Activated B cell treated with CpG ODN at 0.5 μM for 24 hours (primary cell): ENCODE data around the gene INTS6. TPM values are rescaled to one million over a fixed set of nuclear protein-coding genes. Genes with fewer than 3 reads are reported as not detected.

Source experiments
- ATAC-seq: fragments of 200-7000 bp; cut with Tn5 transposase; one replicate; pipeline ENCODE4 v1.10.0; 2021; ENCODE audit warnings: low read depth, mild to moderate bottlenecking, moderate library complexity
- CTCF ChIA-PET: fragments of 350-600 bp; sonication (Branson Sonifier 250); formaldehyde crosslinking; loops from one replicate; lab custom pipeline; 2021; ENCODE audit warnings: antibody characterized with exemption; lab: Charles Lee
- POLR2A ChIA-PET: fragments of 350-600 bp; sonication (Branson Sonifier 250); formaldehyde crosslinking; loops from one replicate; lab custom pipeline; 2021; ENCODE audit warnings: antibody characterized with exemption; lab: Charles Lee
- DNase-seq: peaks from one replicate; pipeline ENCODE4 v3.0.0; 2022
- H3K27ac Mint-ChIP-seq: one replicate; pipeline ENCODE4 v1.8.0; 2020; ENCODE audit warnings: mixed read lengths
- H3K27me3 Mint-ChIP-seq: one replicate; pipeline ENCODE4 v1.8.0; 2021; ENCODE audit warnings: mixed read lengths
- H3K36me3 Mint-ChIP-seq: one replicate; pipeline ENCODE4 v1.8.0; 2021; ENCODE audit warnings: low read depth, mixed read lengths
- H3K4me1 Mint-ChIP-seq: one replicate; pipeline ENCODE4 v1.8.0; 2021; ENCODE audit warnings: mixed read lengths
- H3K4me3 Mint-ChIP-seq: one replicate; pipeline ENCODE4 v1.8.0; 2020; ENCODE audit warnings: mild to moderate bottlenecking, mixed read lengths
- H3K9me3 Mint-ChIP-seq: one replicate; pipeline ENCODE4 v1.8.0; 2020; ENCODE audit warnings: mixed read lengths
- CTCF ChIP-seq: fragments of 200-600 bp; IDR thresholded peaks from one replicate; pipeline ENCODE4 v1.8.0; 2022; ENCODE audit warnings: antibody characterized with exemption, mild to moderate bottlenecking
- intact Hi-C: fragments of 100-400 bp; cut with micrococcal nuclease; formaldehyde crosslinking; loops from one replicate; pipeline ENCODE4 v1.15.1; 2024
- total RNA-seq: library from RNA; stranded (reverse); gene quantifications from 2 replicates; pipeline ENCODE4 v1.2.3, GENCODE V29; 2022

The INTS6 gene
- total RNA-seq, 1 donor from 2014 or later = 68.7 TPM

- H3K27me3 Mint-ChIP-seq = no peaks in the 10 kb centered on the region
- DNase-seq (no peak), ATAC-seq (no peak)
- H3K36me3 Mint-ChIP-seq = no peaks in the 10 kb centered on the region
- POLR2A ChIA-PET = no interaction called here
- peaks cover 7% of the 10 kb centered on the region for H3K9me3 Mint-ChIP-seq
- H3K4me3 Mint-ChIP-seq = no peak overlapping the region
- CTCF ChIA-PET = no interaction called here
- no peaks in the 10 kb centered on the region for H3K4me1 Mint-ChIP-seq
- no peak for TF ChIP-seq CTCF
- H3K27ac Mint-ChIP-seq = no peak overlapping the region
- intact Hi-C loops = no loop called here
Observed at GRCh38 chr13:51481656-51482055, 28.8 kb upstream of the INTS6 start.

GRCh38 chr13:51479199-51479523 lies 26.3 kb upstream of the INTS6 start:
- Mint-ChIP-seq H3K36me3 (no peaks in the 10 kb centered on the region), H3K27ac (no peak overlapping the region), H3K9me3 (peaks cover 7% of the 10 kb centered on the region), H3K4me3 (no peak overlapping the region), H3K27me3 (no peaks in the 10 kb centered on the region), H3K4me1 (no peaks in the 10 kb centered on the region)
- no peak for ATAC-seq
- intact Hi-C loops = no loop called here
- DNase-seq = no peak
- POLR2A ChIA-PET = no interaction called here
- CTCF ChIA-PET = no interaction called here
- TF ChIP-seq CTCF = no peak

GRCh38 chr13:51478418-51479198 lies 25.8 kb upstream of the INTS6 start:
- POLR2A ChIA-PET = no interaction called here

GRCh38 chr13:51477653-51478324 lies 25.0 kb upstream of the INTS6 start:
- Mint-ChIP-seq H3K4me1 (no peaks in the 10 kb centered on the region), H3K27me3 (no peaks in the 10 kb centered on the region), H3K9me3 (no peaks in the 10 kb centered on the region), H3K4me3 (no peak overlapping the region), H3K36me3 (no peaks in the 10 kb centered on the region), H3K27ac (no peak overlapping the region)
- ATAC-seq = no peak
- intact Hi-C loops = no loop called here
- CTCF ChIA-PET = no interaction called here
- DNase-seq = no peak
- POLR2A ChIA-PET = no interaction called here
- no peak for TF ChIP-seq CTCF

More at GRCh38 chr13:51478418-51479198, 25.8 kb upstream of the INTS6 start:
- Mint-ChIP-seq H3K27me3 (no peaks in the 10 kb centered on the region), H3K4me1 (no peaks in the 10 kb centered on the region), H3K27ac (no peak overlapping the region), H3K9me3 (peaks cover 3% of the 10 kb centered on the region), H3K4me3 (no peak overlapping the region), H3K36me3 (no peaks in the 10 kb centered on the region)
- TF ChIP-seq CTCF = no peak
- ATAC-seq (no peak), DNase-seq (no peak)
- intact Hi-C loops = no loop called here
- CTCF ChIA-PET = no interaction called here

GRCh38 chr13:51477149-51477548 lies 24.3 kb upstream of the INTS6 start:
- H3K4me1 Mint-ChIP-seq = no peaks in the 10 kb centered on the region
- ChIA-PET CTCF (no interaction called here), POLR2A (interaction anchor here (2.7 kb wide), 1 partner anchor 24 kb away, joined by 10 read pairs; the partner anchor contains the start of gene INTS6)
- DNase-seq = no peak
- H3K36me3 Mint-ChIP-seq = no peaks in the 10 kb centered on the region
- intact Hi-C loops = no loop called here
- H3K4me3 Mint-ChIP-seq = no peak overlapping the region
- no peaks in the 10 kb centered on the region for H3K27me3 Mint-ChIP-seq
- H3K9me3 Mint-ChIP-seq = no peaks in the 10 kb centered on the region
- ATAC-seq = no peak
- no peak overlapping the region for H3K27ac Mint-ChIP-seq
- TF ChIP-seq CTCF = no peak
